K562 (cell line): ENCODE data around the gene GPR37. TPM values are rescaled to one million over a fixed set of nuclear protein-coding genes. Genes with fewer than 3 reads are reported as not detected.

Source experiments
- ATAC-seq: fragments of 200-7000 bp; cut with Tn5 transposase; 3 replicates; pipeline ENCODE4 v1.9.1; 2020; ENCODE audit warnings: moderate library complexity
- BruUV-seq: library from RNA; stranded (reverse); fragments of 400-500 nt; replicated peaks from 2 replicates; lab custom pipeline; 2021; lab: Mats Ljungman, UMichigan
- CTCF ChIA-PET: fragments of 300-600 bp; formaldehyde crosslinking; extraction: SDS; loops from one replicate; lab custom pipeline; 2021; ENCODE audit warnings: low intra/inter-chr PET ratio; lab: Yijun Ruan, JAX
- POLR2A ChIA-PET: fragments of 300-600, 350-650 bp; sonication (Branson Sonifier 250); formaldehyde crosslinking; extraction: SDS; loops from one replicate; lab custom pipeline; 2021; ENCODE audit warnings: antibody characterized with exemption, inconsistent platforms; lab: Yijun Ruan, JAX
- DNase-seq, 4 experiments: peaks; one replicate each; pipeline versions ENCODE4 v3.0.0 to v3.0.0-alpha.2; 2011 to 2018; ENCODE audit warnings: low spot score in 3 of 4, mixed read lengths in 3 of 4; ENCODE audit errors: extremely low read depth in 1 of 4
- FAIRE-seq: peaks from 2 replicates; lab custom pipeline; 2011; peaks lifted over from hg19 to GRCh38; lab: Jason Lieb, UNC
- H2AFZ ChIP-seq: 2 replicates; pipeline ENCODE4 v1.6.0; 2011; ENCODE audit warnings: low read depth, low read length, control low read depth, inconsistent platforms
- H3K27ac ChIP-seq: fragments of 200-600 bp; 3 replicates; pipeline ENCODE4 v1.8.0; 2011; ENCODE audit warnings: low read depth, mild to moderate bottlenecking, control low read depth, inconsistent platforms, low read length, moderate library complexity, mixed read lengths; ENCODE audit errors: extremely low read depth
- H3K27me3 ChIP-seq, 2 experiments: fragments of 300-600 bp in 1 of 2; 2 replicates in 1 of 2; 3 replicates in 1 of 2; pipeline versions ENCODE4 v1.6.0 to v1.8.0; 2011; ENCODE audit warnings: inconsistent platforms in 2 of 2, low read length in 2 of 2, mild to moderate bottlenecking in 1 of 2, mixed read lengths in 1 of 2, moderate library complexity in 1 of 2; ENCODE audit not compliant: control insufficient read depth in 2 of 2, insufficient read depth in 2 of 2
- H3K36me3 ChIP-seq: fragments of 300-600 bp; 3 replicates; pipeline ENCODE4 v1.8.0; 2011; ENCODE audit warnings: mild to moderate bottlenecking, low read length, inconsistent platforms; ENCODE audit not compliant: control insufficient read depth, insufficient read depth
- H3K4me1 ChIP-seq, 2 experiments: fragments of 200-600 bp in 1 of 2; replicated peaks in 1 of 2; 2 replicates in 1 of 2; 3 replicates in 1 of 2; pipeline versions ENCODE4 v1.5.1 to v1.8.0; 2011; ENCODE audit warnings: inconsistent platforms in 2 of 2, low read length in 2 of 2, mild to moderate bottlenecking in 1 of 2, mixed read lengths in 1 of 2, moderate library complexity in 1 of 2; ENCODE audit not compliant: control insufficient read depth in 2 of 2, insufficient read depth in 2 of 2
- H3K4me2 ChIP-seq: 2 replicates; pipeline ENCODE4 v1.6.1; 2011; ENCODE audit warnings: low read length, control low read depth, inconsistent platforms, mixed read lengths; ENCODE audit not compliant: insufficient read depth
- H3K4me3 ChIP-seq: fragments of 200-600 bp; sonication (generic), shearing (Covaris generic); 2 replicates; pipeline ENCODE4 v1.5.1; 2016; ENCODE audit warnings: control low read depth, inconsistent platforms
- H3K79me2 ChIP-seq: fragments of 200-600 bp; 3 replicates; pipeline ENCODE4 v1.8.0; 2011; ENCODE audit warnings: low read length, inconsistent platforms; ENCODE audit not compliant: control insufficient read depth, insufficient read depth
- H3K9ac ChIP-seq, 2 experiments: 2 replicates each; pipeline versions ENCODE4 v1.6.0 to v1.6.1; 2011; ENCODE audit warnings: low read depth in 2 of 2, low read length in 2 of 2, control low read depth in 1 of 2, inconsistent platforms in 1 of 2, mild to moderate bottlenecking in 1 of 2, mixed read lengths in 1 of 2; ENCODE audit not compliant: insufficient read depth in 1 of 2
- H3K9me1 ChIP-seq: one replicate; pipeline ENCODE4 v1.6.0; 2011; ENCODE audit warnings: inconsistent platforms, mild to moderate bottlenecking, low read length, moderate library complexity; ENCODE audit not compliant: control insufficient read depth, insufficient read depth
- H3K9me3 ChIP-seq: replicated peaks from 2 replicates; pipeline ENCODE4 v1.5.1; 2011; ENCODE audit warnings: low read depth, low read length, inconsistent platforms; ENCODE audit not compliant: control insufficient read depth, insufficient read depth
- H4K20me1 ChIP-seq: replicated peaks from 2 replicates; pipeline ENCODE4 v1.6.1; 2011; ENCODE audit warnings: low read length, inconsistent platforms, mixed read lengths; ENCODE audit not compliant: control insufficient read depth, insufficient read depth
- ARID3A ChIP-seq: IDR thresholded peaks from 2 replicates; pipeline ENCODE4 v1.6.1; 2012; ENCODE audit warnings: low read depth, low read length, improper control_type of control experiment, borderline replicate concordance
- CBX8 ChIP-seq: fragments of 200-600 bp; sonication (generic); IDR thresholded peaks from 2 replicates; pipeline ENCODE4 v1.6.1; 2012; ENCODE audit warnings: borderline replicate concordance, mixed run types, low read depth, mild to moderate bottlenecking, moderate library complexity, mixed read lengths, low read length, control low read depth, inconsistent platforms; ENCODE audit not compliant: poor library complexity, severe bottlenecking; ENCODE audit errors: extremely low read depth
- ETV1 ChIP-seq: fragments of 450-650 bp; conservative IDR thresholded peaks from 2 replicates; pipeline ENCODE4 v1.6.1; 2016; ENCODE audit warnings: missing genetic modification characterization, control low read depth, low read depth, missing compliant biosample characterization
- FOXO4 ChIP-seq: fragments of 450-650 bp; formaldehyde crosslinking; IDR thresholded peaks from 2 replicates; pipeline ENCODE4 v1.4.0; 2020; ENCODE audit warnings: mild to moderate bottlenecking, moderate library complexity
- PHF21A ChIP-seq: fragments of 450-650 bp; IDR thresholded peaks from 2 replicates; pipeline ENCODE4 v1.6.1; 2017; ENCODE audit warnings: low read depth, borderline replicate concordance
- PPARD ChIP-seq: fragments of 250-450 bp; sonication (Bioruptor Pico); IDR thresholded peaks from 2 replicates; pipeline ENCODE4 v1.8.0; 2022; ENCODE audit warnings: inconsistent platforms, mild to moderate bottlenecking, moderate library complexity
- RB1 ChIP-seq: fragments of 450-650 bp; IDR thresholded peaks from 2 replicates; pipeline ENCODE4 v1.6.1; 2017; ENCODE audit warnings: low read depth, mild to moderate bottlenecking
- RBM17 ChIP-seq: fragments of 200-400 bp; formaldehyde crosslinking; IDR thresholded peaks from 2 replicates; pipeline ENCODE4 v1.6.1; 2017; ENCODE audit warnings: low read depth, mild to moderate bottlenecking, low read length, borderline replicate concordance
- SMARCA4 ChIP-seq: fragments of 450-650 bp; IDR thresholded peaks from 2 replicates; pipeline ENCODE4 v1.6.1; 2016
- STAT5A ChIP-seq: IDR thresholded peaks from 2 replicates; pipeline ENCODE4 v1.6.1; 2012; ENCODE audit warnings: low read length, inconsistent platforms, borderline replicate concordance
- TBP ChIP-seq: optimal IDR thresholded peaks from 2 replicates; pipeline ENCODE3; 2011; ENCODE audit warnings: low read depth, low read length, improper control_type of control experiment
- TRIM25 ChIP-seq: fragments of 450-650 bp; IDR thresholded peaks from 2 replicates; pipeline ENCODE4 v1.7.0; 2016; ENCODE audit warnings: borderline replicate concordance
- ZBTB7A ChIP-seq: IDR thresholded peaks from 2 replicates; pipeline ENCODE4 v1.6.1; 2011; ENCODE audit warnings: low read depth, mild to moderate bottlenecking, low read length, moderate library complexity, borderline replicate concordance; ENCODE audit not compliant: control insufficient read depth
- ZNF143 ChIP-seq: sonication (generic); formaldehyde crosslinking; IDR thresholded peaks from 2 replicates; pipeline ENCODE4 v1.9.0; 2022; ENCODE audit warnings: mild to moderate bottlenecking, missing genetic modification reagents
- WGBS: fragments of 100-300 bp; shearing (Covaris generic); methylation state at CpG from one replicate; pipeline ENCODE4 v1.1.6; 2016; ENCODE audit warnings: low coverage, mixed read lengths; ENCODE audit not compliant: insufficient coverage; ENCODE audit errors: missing lambda C conversion rate; 5-methylcytosine and 5-hydroxymethylcytosine counted together
- in situ Hi-C: fragments of 300-500 bp; cut with MboI; formaldehyde crosslinking; loops from 4 replicates; pipeline ENCODE4 v1.15.0; 2018; ENCODE audit warnings: inconsistent platforms, mixed read lengths
- intact Hi-C: fragments of 100-400 bp; cut with micrococcal nuclease; formaldehyde crosslinking; loops from 2 replicates; pipeline ENCODE4 v1.14.2; 2022
- polyA plus RNA-seq, 8 experiments: library from polyadenylated mRNA; depleted of rRNA in 4 of 8; stranded (reverse) in 5 of 8; unstranded in 3 of 8; fragments of >200 nt; fragmentation: Nextera tagmentation in 2 of 8; fragmentation: Illumina TruSeq in 1 of 8; extraction: Ambion mirVana in 2 of 8; extraction: Trizol in 1 of 8; gene quantifications; 2 replicates each; pipeline versions ENCODE4 v1.2.1 to v1.2.3, GENCODE V29; 2011 to 2014; ENCODE audit warnings: inconsistent platforms in 1 of 8, missing spikeins in 1 of 8
- total RNA-seq, 7 experiments: library from RNA; depleted of rRNA in 6 of 7; stranded (reverse); fragments of >200 nt in 6 of 7; fragmentation: Illumina TruSeq in 2 of 7; extraction: Trizol in 2 of 7; gene quantifications; 2 replicates each; pipeline versions ENCODE4 v1.2.1 to v1.2.3, GENCODE V29; 2011 to 2021; ENCODE audit warnings: low replicate concordance in 1 of 7

Gene GPR37
- total and polyA plus RNA-seq, 9 of the 15 experiments (the other 6 are each of a cell fraction or from before 2014, with no cell fraction given): 0.03 TPM; not detected in 8

- in situ Hi-C loops: no loop called here
- intact Hi-C loops: no loop called here
- ATAC-seq (no peak), DNase-seq (no peak), FAIRE-seq (no peak)
- H3K27me3 ChIP-seq: no peaks in the 10 kb centered on the region
- H4K20me1 ChIP-seq: no peaks in the 10 kb centered on the region
- CTCF ChIA-PET: no interaction called here
- H3K4me2 ChIP-seq: no peak overlapping the region
- H3K36me3 ChIP-seq: no peaks in the 10 kb centered on the region
- no peaks in the 10 kb centered on the region for H3K4me1 ChIP-seq
- BruUV-seq: no TSS peak
- H3K9me1 ChIP-seq: no peaks in the 10 kb centered on the region
- no peaks in the 10 kb centered on the region for H3K79me2 ChIP-seq
- H2AFZ ChIP-seq: no peak overlapping the region
- TF ChIP-seq TBP (no peak), RBM17 (no peak), PPARD (CRISPR knock-in tag) (no peak), SMARCA4 (no peak), ETV1 (no peak), FOXO4 (CRISPR knock-in tag) (no peak), CBX8 (no peak), TRIM25 (no peak), ZNF143 (CRISPR knock-in tag) (no peak), ZBTB7A (no peak), PHF21A (no peak), STAT5A (no peak), RB1 (no peak), ARID3A (no peak)
- no peak overlapping the region for H3K4me3 ChIP-seq
- WGBS: 3% methylated on average over 2 of the region's 2 CpGs
- POLR2A ChIA-PET: no interaction called here
- H3K9ac ChIP-seq: no peak overlapping the region
- H3K27ac ChIP-seq: no peak overlapping the region
- no peaks in the 10 kb centered on the region for H3K9me3 ChIP-seq
Measured at GRCh38 chr7:124751027-124751426, 14.6 kb downstream of the GPR37 start.
